K562 (cell line): ENCODE data around the gene SCLY.

Source experiments
- EP300 ChIP-seq: IDR thresholded peaks from 2 replicates; pipeline ENCODE4 v1.6.1; 2012; ENCODE audit warnings: low read length, improper control_type of control experiment
- FOSL1 ChIP-seq: fragments of 200-800 bp; sonication (Bioruptor generic); conservative IDR thresholded peaks from 2 replicates; pipeline ENCODE4 v1.6.1; 2016; ENCODE audit warnings: missing genetic modification characterization, missing compliant biosample characterization
- GTF2E2 ChIP-seq: fragments of 200-800 bp; sonication (Bioruptor generic); IDR thresholded peaks from 2 replicates; pipeline ENCODE4 v1.6.1; 2016; ENCODE audit warnings: missing genetic modification characterization, missing compliant biosample characterization
- MTA3 ChIP-seq: fragments of 450-650 bp; formaldehyde crosslinking; IDR thresholded peaks from 2 replicates; pipeline ENCODE4 v1.6.1; 2017; ENCODE audit warnings: mild to moderate bottlenecking, borderline replicate concordance
- NBN ChIP-seq: fragments of 450-650 bp; IDR thresholded peaks from 2 replicates; pipeline ENCODE4 v1.6.1; 2016; ENCODE audit warnings: low read depth, mild to moderate bottlenecking
- NFIC ChIP-seq: fragments of 450-650 bp; IDR thresholded peaks from 2 replicates; pipeline ENCODE4 v1.6.1; 2017; ENCODE audit warnings: mild to moderate bottlenecking, inconsistent platforms
- POLR2AphosphoS5 ChIP-seq: IDR thresholded peaks from 2 replicates; pipeline ENCODE4 v1.6.1; 2011; ENCODE audit warnings: mild to moderate bottlenecking, low read depth, low read length, moderate library complexity; ENCODE audit not compliant: control insufficient read depth, insufficient read depth
- RAD51 ChIP-seq: fragments of 450-650 bp; IDR thresholded peaks from 2 replicates; pipeline ENCODE4 v1.7.1; 2016; ENCODE audit warnings: low read depth, mild to moderate bottlenecking, borderline replicate concordance
- TF ChIP-seq, protein P1 (sequence below): IDR thresholded peaks from 2 replicates; pipeline ENCODE4 v1.6.1; 2011; ENCODE audit not compliant: insufficient read length; ENCODE audit errors: extremely low read depth
- TF ChIP-seq, protein P2 (sequence below): sonication (generic); formaldehyde crosslinking; IDR thresholded peaks from 2 replicates; pipeline ENCODE4 v1.9.0; 2022; ENCODE audit warnings: mild to moderate bottlenecking, missing genetic modification reagents

DNA sequence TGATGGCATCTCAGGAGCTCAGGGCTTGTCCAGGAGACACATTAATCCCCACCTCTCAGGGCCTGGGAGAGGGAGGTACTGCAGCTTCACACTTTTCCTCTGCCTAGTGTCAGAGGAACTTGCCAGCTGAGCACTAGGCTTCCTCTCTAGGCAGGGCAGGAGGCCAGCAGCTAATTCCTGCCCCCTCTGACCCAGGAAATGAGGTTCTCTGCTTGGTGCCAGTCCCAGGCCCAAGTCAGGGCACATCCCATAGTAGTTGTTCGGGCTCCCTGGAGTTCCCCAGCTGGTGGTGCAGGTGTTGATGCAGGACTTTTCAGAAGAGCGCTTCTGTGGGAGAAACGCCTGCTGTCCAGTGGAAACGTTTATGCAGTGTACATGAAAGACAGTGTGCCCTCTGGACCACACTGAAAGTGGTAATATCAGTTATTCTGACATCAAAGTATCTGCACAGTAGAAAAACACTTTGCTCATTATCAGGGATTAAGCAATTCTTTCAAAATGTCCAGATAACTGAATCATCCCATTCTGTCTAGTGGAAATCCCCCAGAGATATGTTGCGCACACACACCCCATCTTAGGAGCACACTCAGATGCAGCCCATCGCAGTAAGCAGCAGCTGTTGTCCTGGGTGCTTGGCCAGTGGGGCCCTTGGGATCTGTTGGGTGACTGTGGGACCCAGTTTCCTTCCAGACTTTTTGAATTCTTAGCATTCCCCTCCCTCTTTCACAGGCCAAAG lies 17.8 kb upstream of the SCLY start:
- no peak for TF ChIP-seq MTA3
- no peak for TF ChIP-seq GTF2E2 (tag)
- TF ChIP-seq EP300: no peak
- no peak for TF ChIP-seq RAD51
- TF ChIP-seq, protein P1, sequence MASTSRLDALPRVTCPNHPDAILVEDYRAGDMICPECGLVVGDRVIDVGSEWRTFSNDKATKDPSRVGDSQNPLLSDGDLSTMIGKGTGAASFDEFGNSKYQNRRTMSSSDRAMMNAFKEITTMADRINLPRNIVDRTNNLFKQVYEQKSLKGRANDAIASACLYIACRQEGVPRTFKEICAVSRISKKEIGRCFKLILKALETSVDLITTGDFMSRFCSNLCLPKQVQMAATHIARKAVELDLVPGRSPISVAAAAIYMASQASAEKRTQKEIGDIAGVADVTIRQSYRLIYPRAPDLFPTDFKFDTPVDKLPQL: no peak
- TF ChIP-seq, protein P2, sequence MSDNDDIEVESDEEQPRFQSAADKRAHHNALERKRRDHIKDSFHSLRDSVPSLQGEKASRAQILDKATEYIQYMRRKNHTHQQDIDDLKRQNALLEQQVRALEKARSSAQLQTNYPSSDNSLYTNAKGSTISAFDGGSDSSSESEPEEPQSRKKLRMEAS (CRISPR knock-in tag): no peak
- TF ChIP-seq FOSL1: no peak
- no peak for TF ChIP-seq NFIC
- no peak for TF ChIP-seq NBN
- TF ChIP-seq POLR2AphosphoS5: no peak
